K562 (cell line): ENCODE measurements around the gene PPIE. TPM values are rescaled to one million over a fixed set of nuclear protein-coding genes. Genes with fewer than 3 reads are reported as not detected.
"Not testable (repeated sequence)": the region's sequence is repeated elsewhere in the genome, so short reads cannot be mapped to it uniquely, and the experiment has no call there.

Experiments used
- ARID1B ChIP-seq: fragments of 450-650 bp; IDR thresholded peaks from 2 replicates; pipeline ENCODE4 v1.6.1; 2016; ENCODE audit warnings: antibody characterized with exemption, mild to moderate bottlenecking, inconsistent platforms
- ARID4B ChIP-seq: sonication (generic); formaldehyde crosslinking; IDR thresholded peaks from 2 replicates; pipeline ENCODE4 v1.8.0; 2022; ENCODE audit warnings: mild to moderate bottlenecking, missing genetic modification reagents
- CBX1 ChIP-seq: sonication (generic); IDR thresholded peaks from 2 replicates; pipeline ENCODE4 v1.6.1; 2016; ENCODE audit warnings: antibody characterized with exemption, low read depth, mild to moderate bottlenecking
- CREB3 ChIP-seq: fragments of 450-650 bp; conservative IDR thresholded peaks from 2 replicates; pipeline ENCODE4 v1.6.1; 2016; ENCODE audit warnings: missing genetic modification characterization, low read depth, mild to moderate bottlenecking, missing compliant biosample characterization, moderate library complexity
- CUX1 ChIP-seq: fragments of 200-800 bp; sonication (Bioruptor generic); IDR thresholded peaks from 2 replicates; pipeline ENCODE4 v1.6.1; 2016; ENCODE audit warnings: missing genetic modification characterization, missing compliant biosample characterization
- DIDO1 ChIP-seq: fragments of 450-650 bp; IDR thresholded peaks from 2 replicates; pipeline ENCODE4 v1.6.1; 2016; ENCODE audit warnings: low read depth, missing biosample characterization, missing genetic modification characterization
- ERF ChIP-seq: fragments of 450-650 bp; formaldehyde crosslinking; IDR thresholded peaks from 2 replicates; pipeline ENCODE4 v1.4.0; 2020; ENCODE audit warnings: mild to moderate bottlenecking, mixed read lengths
- ETV6 ChIP-seq, 3 experiments: fragments of 150-350 bp in 1 of 3; sonication (generic) in 1 of 3; formaldehyde crosslinking in 1 of 3; IDR thresholded peaks; 2 replicates each; pipeline versions ENCODE4 v1.6.1 to v1.8.0; 2014 to 2022; ENCODE audit warnings: borderline replicate concordance in 2 of 3, low read depth in 2 of 3, antibody characterized with exemption in 1 of 3, low read length in 1 of 3, mild to moderate bottlenecking in 1 of 3, missing genetic modification reagents in 1 of 3
- FOSL1 ChIP-seq: fragments of 200-800 bp; sonication (Bioruptor generic); conservative IDR thresholded peaks from 2 replicates; pipeline ENCODE4 v1.6.1; 2016; ENCODE audit warnings: missing genetic modification characterization, missing compliant biosample characterization
- PTTG1 ChIP-seq: fragments of 450-650 bp; IDR thresholded peaks from 2 replicates; pipeline ENCODE4 v1.6.1; 2016; ENCODE audit warnings: low read depth, mild to moderate bottlenecking, missing genetic modification characterization, missing compliant biosample characterization
- RNF2 ChIP-seq: sonication (generic); IDR thresholded peaks from 2 replicates; pipeline ENCODE4 v1.6.1; 2016
- SOX6 ChIP-seq: fragments of 450-650 bp; IDR thresholded peaks from 2 replicates; pipeline ENCODE4 v1.6.1; 2014; ENCODE audit warnings: mild to moderate bottlenecking
- TAF1 ChIP-seq: IDR thresholded peaks from 2 replicates; pipeline ENCODE4 v1.6.1; 2011; ENCODE audit warnings: mild to moderate bottlenecking, low read length, moderate library complexity; ENCODE audit not compliant: insufficient read depth, control insufficient read depth, severe bottlenecking; ENCODE audit errors: extremely low read depth
- ZNF431 ChIP-seq: sonication (generic); formaldehyde crosslinking; IDR thresholded peaks from 2 replicates; pipeline ENCODE4 v1.8.0; 2022; ENCODE audit warnings: mild to moderate bottlenecking, missing genetic modification reagents
- ZNF766 ChIP-seq: fragments of 200-800 bp; sonication (Bioruptor generic); conservative IDR thresholded peaks from 2 replicates; pipeline ENCODE4 v1.6.1; 2016; ENCODE audit warnings: missing genetic modification characterization, missing compliant biosample characterization
- polyA plus RNA-seq, 8 experiments: library from polyadenylated mRNA; depleted of rRNA in 4 of 8; stranded (reverse) in 5 of 8; unstranded in 3 of 8; fragments of >200 nt; fragmentation: Nextera tagmentation in 2 of 8; fragmentation: Illumina TruSeq in 1 of 8; extraction: Ambion mirVana in 2 of 8; extraction: Trizol in 1 of 8; gene quantifications; 2 replicates each; pipeline versions ENCODE4 v1.2.1 to v1.2.3, GENCODE V29; 2011 to 2014; ENCODE audit warnings: inconsistent platforms in 1 of 8, missing spikeins in 1 of 8
- total RNA-seq, 7 experiments: library from RNA; depleted of rRNA in 6 of 7; stranded (reverse); fragments of >200 nt in 6 of 7; fragmentation: Illumina TruSeq in 2 of 7; extraction: Trizol in 2 of 7; gene quantifications; 2 replicates each; pipeline versions ENCODE4 v1.2.1 to v1.2.3, GENCODE V29; 2011 to 2021; ENCODE audit warnings: low replicate concordance in 1 of 7

The PPIE gene
- total and polyA plus RNA-seq, 9 of the 15 experiments (the other 6 are each of a cell fraction or from before 2014, with no cell fraction given) = 75.4 to 444 (median 131) TPM

GRCh38 chr1:39798859-39799769 is 60.4 kb downstream of the PPIE start (continued):
- TF ChIP-seq CUX1 (CRISPR knock-in tag) (0 out of 2 replicates have a peak, but pooled peaks have one; percentile 37), ARID1B (peak; percentile 35), SOX6 (0 out of 2 replicates have a peak, but pooled peaks have one; percentile 10), TAF1 (peak; percentile 44), ZNF766 (CRISPR knock-in tag) (peak; percentile 71), ARID4B (CRISPR knock-in tag) (peak; percentile 91), DIDO1 (tag) (peak; percentile 72), RNF2 (peak; percentile 86), FOSL1 (tag) (0 out of 2 replicates have a peak, but pooled peaks have one; percentile 57), ERF (CRISPR knock-in tag) (peak; percentile 84; the same call in 1 of the 2 replicates), ZNF431 (CRISPR knock-in tag) (peak; percentile 69), CREB3 (peak; percentile 89), ETV6 (CRISPR knock-in tag; IDR thresholded peaks at IDR 0.05; ENCODE audit: borderline replicate concordance) (peak; percentile 51; the same call in 1 of the 2 replicates), PTTG1 (tag) (0 out of 2 replicates have a peak, but pooled peaks have one; percentile 40), CBX1 (peak; percentile 70)
- TF ChIP-seq ETV6 (IDR thresholded peaks at IDR 0.05; ENCODE audit: borderline replicate concordance in 1 of 2, low read depth in 2 of 2, low read length in 1 of 2) = not testable (repeated sequence)
